ENCODE results near the gene CNGB1. TPM values are rescaled to one million over a fixed set of nuclear protein-coding genes. Genes with fewer than 3 reads are reported as not detected.

Gene CNGB1
- total RNA-seq: 1 to 10 TPM in 2 of 4 donors, not detected in 2; 1.1 to 2.8 TPM

GRCh38 chr16:57970970-57971369 is at the start of gene CNGB1:
Gene CNGB1, minus strand, starts transcription at chr16:57971128. Its CDS starts 3,842 bp downstream, at chr16:57967286.
- no peak within 1 kb of the TSS for H3K27ac ChIP-seq
- DNase-seq: no peak
- H3K4me1 ChIP-seq: no peaks in the 10 kb centered on the region
- no peak within 1 kb of the TSS for H3K4me3 ChIP-seq
- no peaks in the 10 kb centered on the region for H3K36me3 ChIP-seq
- no peak for TF ChIP-seq CTCF (IDR thresholded peaks at IDR 0.05)
- no peak for TF ChIP-seq POLR2A (IDR thresholded peaks at IDR 0.05)
- H3K9me3 ChIP-seq: no peaks in the 10 kb centered on the region
- H3K27me3 ChIP-seq: no peaks in the 10 kb centered on the region

DNA sequence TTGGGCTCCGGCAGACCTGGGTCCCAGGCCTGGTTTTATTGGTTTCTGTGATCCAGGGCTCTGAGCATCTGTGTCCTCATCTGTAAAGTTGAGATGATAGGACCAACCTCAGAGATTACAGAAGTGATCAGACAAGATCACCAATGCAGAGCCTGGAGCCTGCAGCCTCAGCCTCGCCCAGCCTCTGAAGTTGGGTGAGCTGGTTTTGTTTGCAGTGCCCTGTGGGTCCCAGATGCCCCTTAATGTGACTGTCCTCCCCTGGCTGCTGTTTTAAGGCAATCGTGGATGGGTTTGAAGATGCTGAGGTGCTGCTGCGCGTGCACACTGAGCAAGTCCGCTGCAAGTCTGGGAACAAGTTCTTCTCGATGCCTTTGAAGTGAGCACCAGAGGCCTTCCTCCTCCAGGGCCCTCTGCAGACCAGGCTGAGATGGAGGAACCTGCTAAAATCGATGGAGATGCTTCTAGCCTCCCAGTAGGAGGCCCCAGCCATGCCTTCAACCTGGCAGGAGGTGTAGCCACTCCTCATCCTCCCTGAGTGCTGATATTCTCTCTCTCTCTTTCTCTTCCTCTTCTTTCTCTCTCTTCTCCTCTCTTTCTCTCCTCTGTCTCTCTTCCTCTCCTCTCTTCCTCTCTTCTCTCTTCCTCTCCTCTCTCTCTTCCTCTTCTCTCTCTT is 49.1 kb upstream of the CNGB1 start:
- peak in 1 of 3 donors; percentile 30 for DNase-seq
- Histone ChIP-seq H3K4me1 (peaks cover 0 to 32% (median 2%) of the 10 kb centered on the region in 4 donors), H3K36me3 (peaks cover 0 to 13% (median 0%) of the 10 kb centered on the region in 3 donors), H3K4me3 (no peak overlapping the region), H3K27me3 (no peaks in the 10 kb centered on the region), H3K27ac (no peak overlapping the region), H3K9me3 (no peaks in the 10 kb centered on the region)
- TF ChIP-seq CTCF (IDR thresholded peaks at IDR 0.05) (no peak), POLR2A (IDR thresholded peaks at IDR 0.05) (no peak)

DNA sequence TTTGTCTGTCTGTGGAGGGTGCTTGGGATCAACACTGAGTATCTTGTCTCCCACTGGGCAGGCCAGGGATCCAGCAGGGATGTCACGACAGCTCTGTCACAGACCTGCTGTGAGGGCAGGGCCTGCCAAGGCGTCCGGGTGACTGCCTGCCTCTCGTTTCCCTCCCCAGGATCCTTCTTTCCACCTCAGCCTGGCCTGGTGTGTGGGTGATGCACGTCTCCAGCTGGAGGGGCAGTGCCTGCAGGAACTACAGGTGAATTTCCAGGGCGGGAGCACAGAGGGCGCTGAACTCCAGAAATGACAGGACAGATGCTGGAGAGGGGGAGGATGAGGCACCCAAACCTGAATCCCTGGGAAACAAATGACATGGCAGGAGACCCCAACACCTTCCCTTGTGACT is 47.9 kb upstream of the CNGB1 start:
- H3K27me3 ChIP-seq: no peaks in the 10 kb centered on the region
- TF ChIP-seq CTCF (IDR thresholded peaks at IDR 0.05): no peak
- DNase-seq: peak in 1 of 3 donors; percentile 43
- no peak overlapping the region for H3K4me3 ChIP-seq
- H3K36me3 ChIP-seq: peaks cover 0 to 13% (median 0%) of the 10 kb centered on the region in 3 donors
- peaks cover 0 to 20% (median 0%) of the 10 kb centered on the region in 4 donors for H3K4me1 ChIP-seq
- H3K27ac ChIP-seq: no peak overlapping the region
- no peaks in the 10 kb centered on the region for H3K9me3 ChIP-seq

DNA sequence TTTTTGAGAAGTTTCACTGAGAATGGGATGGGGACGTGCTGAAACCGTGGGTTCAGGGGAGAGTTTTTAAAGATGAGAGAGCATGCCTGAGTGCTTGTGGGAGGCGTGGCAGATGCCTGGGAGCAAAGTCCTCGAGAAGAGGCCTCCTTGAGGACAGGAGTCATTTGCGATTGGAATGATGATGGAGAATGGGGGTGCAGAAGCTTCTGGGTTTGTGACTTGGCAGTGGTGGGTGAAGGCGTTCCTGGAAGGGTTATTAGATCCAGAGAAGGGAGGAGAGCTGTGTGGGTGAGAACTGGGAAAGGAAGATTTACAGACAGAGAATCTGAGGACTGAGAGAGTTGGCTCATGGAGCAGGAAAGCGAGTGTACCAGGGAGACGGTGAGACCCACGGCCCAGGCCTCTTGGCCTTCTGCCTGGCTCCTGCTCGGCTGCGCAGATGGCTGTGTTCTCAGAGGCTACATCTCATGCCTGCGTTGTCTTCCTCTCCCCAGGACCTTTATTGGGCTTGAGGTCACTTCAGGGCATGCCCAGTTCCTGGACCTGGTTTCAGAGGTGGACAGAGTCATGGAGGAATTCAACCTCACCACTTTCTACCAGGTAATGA is 46.0 kb upstream of the CNGB1 start:
- TF ChIP-seq POLR2A (IDR thresholded peaks at IDR 0.05): no peak
- TF ChIP-seq CTCF (IDR thresholded peaks at IDR 0.05): no peak
- H3K4me3 ChIP-seq: no peak overlapping the region
- H3K27me3 ChIP-seq: no peaks in the 10 kb centered on the region
- no peak overlapping the region for H3K27ac ChIP-seq
- peaks cover 0 to 30% (median 0%) of the 10 kb centered on the region in 3 donors for H3K36me3 ChIP-seq
- peaks cover 0 to 2% (median 0%) of the 10 kb centered on the region in 4 donors for H3K4me1 ChIP-seq
- H3K9me3 ChIP-seq: no peaks in the 10 kb centered on the region
- DNase-seq: peak in 1 of 3 donors; percentile 27

DNA sequence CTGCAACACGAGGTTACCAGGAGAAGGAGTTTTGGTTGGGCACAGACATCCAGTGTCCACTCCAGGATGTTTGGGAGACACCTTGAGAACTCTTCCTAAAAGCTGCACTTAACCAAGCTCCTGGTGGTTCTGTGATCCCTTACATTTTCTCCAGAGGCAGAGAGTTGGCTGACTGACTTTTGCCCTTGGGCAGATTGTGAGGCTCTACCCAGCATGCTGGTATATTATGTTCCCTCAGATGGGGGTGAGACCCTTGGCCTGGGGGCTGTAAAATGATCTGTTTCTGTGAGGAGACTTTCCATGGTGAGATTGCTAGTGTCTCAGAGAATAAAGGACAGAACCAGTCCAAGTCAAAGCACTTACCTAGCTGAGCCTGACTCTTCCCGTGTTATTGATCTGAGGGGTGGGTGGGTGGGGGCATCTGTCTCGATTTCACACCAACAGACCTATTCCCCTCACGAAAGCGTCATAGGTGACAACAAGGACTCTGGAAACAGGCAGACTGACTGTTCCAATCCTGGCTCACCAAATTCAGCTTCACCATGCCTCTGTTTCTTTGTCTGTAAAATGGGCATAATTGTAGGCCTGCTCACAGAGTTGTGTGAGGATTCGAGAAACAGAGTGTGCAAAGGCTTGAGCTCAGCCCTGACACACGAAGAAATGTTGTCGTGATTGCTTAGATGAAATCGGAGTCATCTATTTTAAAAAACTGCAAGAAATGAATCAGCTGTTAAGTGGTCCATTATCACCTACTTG is 42.5 kb upstream of the CNGB1 start:
- Histone ChIP-seq H3K4me1 (no peaks in the 10 kb centered on the region), H3K36me3 (peaks cover 0 to 44% (median 0%) of the 10 kb centered on the region in 3 donors), H3K9me3 (no peaks in the 10 kb centered on the region), H3K4me3 (no peak overlapping the region), H3K27me3 (no peaks in the 10 kb centered on the region), H3K27ac (no peak overlapping the region)
- no peak for TF ChIP-seq POLR2A (IDR thresholded peaks at IDR 0.05)
- no peak for TF ChIP-seq CTCF (IDR thresholded peaks at IDR 0.05)
- no peak for DNase-seq

Measured in Peyer's patch (tissue), 4 donors.